Activated T-cell treated with anti-CD3 and anti-CD28 coated beads, Interleukin-2, amount 50 U/mL, for 1 hour (primary cell): ENCODE results near the gene WASHC1.
A peak's percentile ranks its signal among the peaks of the same experiment; 100 is the strongest.
"Not testable (repeated sequence)": the region's sequence is repeated elsewhere in the genome, so short reads cannot be mapped to it uniquely, and the experiment has no call there.

Experiments used
- DNase-seq: peaks from one replicate; pipeline ENCODE4 v3.0.0-alpha.2; 2020

The WASHC1 gene

DNA sequence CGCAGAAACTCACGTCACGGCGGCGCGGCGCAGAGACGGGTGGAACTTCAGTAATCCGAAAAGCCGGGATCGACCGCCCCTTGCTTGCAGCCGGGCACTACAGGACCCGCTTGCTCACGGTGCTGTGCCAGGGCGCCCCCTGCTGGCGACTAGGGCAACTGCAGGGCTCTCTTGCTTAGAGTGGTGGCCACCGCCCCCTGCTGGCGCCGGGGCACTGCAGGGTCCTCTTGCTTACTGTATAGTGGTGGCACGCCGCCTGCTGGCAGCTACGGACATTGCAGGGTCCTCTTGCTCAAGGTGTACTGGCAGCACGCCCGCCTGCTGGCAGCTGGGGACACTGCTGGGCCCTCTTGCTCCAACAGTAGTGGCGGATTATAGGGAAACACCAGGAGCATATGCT is 18.1 kb downstream of the WASHC1 start:
- DNase-seq, result peak; percentile 69

GRCh38 chr9:10653-11053 is 18.6 kb downstream of the WASHC1 start:
- not testable (repeated sequence) for DNase-seq

GRCh38 chr9:10207-10606 is 19.0 kb downstream of the WASHC1 start:
- not testable (repeated sequence) for DNase-seq
